Left ventricle myocardium inferior (tissue), 1 donor: Measurements from ENCODE around the gene HLA-DOB. TPM values are rescaled to one million over a fixed set of nuclear protein-coding genes. Genes with fewer than 3 reads are reported as not detected.

Source experiments
- DNase-seq: peaks from one replicate; pipeline ENCODE4 v3.0.0-alpha.2; 2020
- H3K27ac ChIP-seq: fragments of 200-600 bp; replicated peaks from 2 replicates; pipeline ENCODE4 v1.8.0; 2021
- H3K27me3 ChIP-seq: fragments of 200-600 bp; 2 replicates; pipeline ENCODE4 v1.8.0; 2021; ENCODE audit warnings: low read depth
- H3K36me3 ChIP-seq: fragments of 200-600 bp; 2 replicates; pipeline ENCODE4 v1.8.0; 2021
- H3K4me1 ChIP-seq: fragments of 200-600 bp; 2 replicates; pipeline ENCODE4 v1.8.0; 2021
- H3K4me3 ChIP-seq: fragments of 200-600 bp; 2 replicates; pipeline ENCODE4 v1.8.0; 2021; ENCODE audit warnings: mild to moderate bottlenecking, moderate library complexity
- H3K9me3 ChIP-seq: fragments of 200-600 bp; replicated peaks from 2 replicates; pipeline ENCODE4 v1.8.0; 2021
- intact Hi-C: fragments of 100-400 bp; cut with micrococcal nuclease; formaldehyde crosslinking; loops from one replicate; pipeline ENCODE4 v1.11.0; 2022
- total RNA-seq: library from RNA; stranded (reverse); fragmentation: NEBNext Ultra II Directional; extraction: Animal tissue kit (Norgen Biotek cat#: 25700); gene quantifications from one replicate; pipeline ENCODE4 v1.2.1, GENCODE V29; 2021
- TF ChIP-seq, protein P1 (sequence below): fragments of 200-600 bp; IDR thresholded peaks from 2 replicates; pipeline ENCODE4 v1.8.0; 2021; ENCODE audit warnings: antibody characterized with exemption, mild to moderate bottlenecking, borderline replicate concordance
- donor health status: DM: no; HTN: yes; CAD: no; lungs with severe emphysema.

Gene HLA-DOB
- total RNA-seq, 1 donor from 2014 or later, result not detected

DNA sequence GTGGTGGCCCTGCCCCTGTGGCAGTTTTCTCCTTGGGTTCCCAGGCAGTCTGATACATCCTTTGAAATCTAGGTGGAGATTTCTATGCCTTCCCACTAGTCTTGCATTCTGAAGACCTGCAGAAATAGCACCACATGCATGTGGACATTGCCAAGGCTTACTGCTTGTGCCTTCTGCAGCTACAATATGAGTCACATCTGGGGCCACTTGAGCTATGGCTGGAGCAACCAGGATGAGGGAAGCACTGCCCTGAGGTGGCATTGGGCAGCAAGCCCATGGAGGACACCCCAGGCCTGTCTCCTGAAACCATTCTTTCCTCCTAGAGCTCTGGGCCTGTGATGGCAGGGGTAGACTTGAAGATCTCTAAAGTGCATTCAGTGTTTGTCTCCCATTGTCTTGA, 37.8 kb downstream of the HLA-DOB start:
- intact Hi-C loops, result no loop called here
- H3K27ac ChIP-seq, result no peak overlapping the region
- no peaks in the 10 kb centered on the region for H3K36me3 ChIP-seq
- H3K27me3 ChIP-seq, result peaks cover 24% of the 10 kb centered on the region
- H3K9me3 ChIP-seq, result peaks cover 10% of the 10 kb centered on the region
- TF ChIP-seq, protein P1, sequence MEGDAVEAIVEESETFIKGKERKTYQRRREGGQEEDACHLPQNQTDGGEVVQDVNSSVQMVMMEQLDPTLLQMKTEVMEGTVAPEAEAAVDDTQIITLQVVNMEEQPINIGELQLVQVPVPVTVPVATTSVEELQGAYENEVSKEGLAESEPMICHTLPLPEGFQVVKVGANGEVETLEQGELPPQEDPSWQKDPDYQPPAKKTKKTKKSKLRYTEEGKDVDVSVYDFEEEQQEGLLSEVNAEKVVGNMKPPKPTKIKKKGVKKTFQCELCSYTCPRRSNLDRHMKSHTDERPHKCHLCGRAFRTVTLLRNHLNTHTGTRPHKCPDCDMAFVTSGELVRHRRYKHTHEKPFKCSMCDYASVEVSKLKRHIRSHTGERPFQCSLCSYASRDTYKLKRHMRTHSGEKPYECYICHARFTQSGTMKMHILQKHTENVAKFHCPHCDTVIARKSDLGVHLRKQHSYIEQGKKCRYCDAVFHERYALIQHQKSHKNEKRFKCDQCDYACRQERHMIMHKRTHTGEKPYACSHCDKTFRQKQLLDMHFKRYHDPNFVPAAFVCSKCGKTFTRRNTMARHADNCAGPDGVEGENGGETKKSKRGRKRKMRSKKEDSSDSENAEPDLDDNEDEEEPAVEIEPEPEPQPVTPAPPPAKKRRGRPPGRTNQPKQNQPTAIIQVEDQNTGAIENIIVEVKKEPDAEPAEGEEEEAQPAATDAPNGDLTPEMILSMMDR, result no peak
- DNase-seq, result no peak
- H3K4me3 ChIP-seq, result no peak overlapping the region
- no peaks in the 10 kb centered on the region for H3K4me1 ChIP-seq

DNA sequence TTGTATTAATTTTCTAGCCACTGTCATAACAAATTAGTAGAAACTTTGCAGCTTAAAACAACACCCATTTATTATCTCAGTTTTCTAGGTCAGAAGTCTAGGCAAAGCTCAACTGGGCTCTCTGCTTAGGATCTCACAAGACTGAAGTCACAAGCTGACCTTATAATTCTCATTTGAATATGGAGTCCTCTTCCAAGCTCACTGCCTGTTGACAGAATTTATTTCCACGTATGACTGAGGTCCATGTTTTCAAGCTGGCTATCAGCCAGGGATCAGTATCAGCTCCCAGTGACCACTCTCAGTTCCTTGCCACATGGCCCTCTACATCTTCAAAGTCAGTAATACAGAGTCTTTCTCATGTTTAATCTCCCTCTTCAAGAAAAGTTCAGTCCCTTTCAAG, 41.7 kb downstream of the HLA-DOB start:
- H3K27me3 ChIP-seq, result peaks cover 44% of the 10 kb centered on the region
- no peak overlapping the region for H3K4me3 ChIP-seq
- no peaks in the 10 kb centered on the region for H3K9me3 ChIP-seq
- H3K27ac ChIP-seq, result no peak overlapping the region
- no peaks in the 10 kb centered on the region for H3K4me1 ChIP-seq
- H3K36me3 ChIP-seq, result no peaks in the 10 kb centered on the region
- DNase-seq, result no peak
- intact Hi-C loops, result no loop called here
- TF ChIP-seq, protein P1, result no peak

DNA sequence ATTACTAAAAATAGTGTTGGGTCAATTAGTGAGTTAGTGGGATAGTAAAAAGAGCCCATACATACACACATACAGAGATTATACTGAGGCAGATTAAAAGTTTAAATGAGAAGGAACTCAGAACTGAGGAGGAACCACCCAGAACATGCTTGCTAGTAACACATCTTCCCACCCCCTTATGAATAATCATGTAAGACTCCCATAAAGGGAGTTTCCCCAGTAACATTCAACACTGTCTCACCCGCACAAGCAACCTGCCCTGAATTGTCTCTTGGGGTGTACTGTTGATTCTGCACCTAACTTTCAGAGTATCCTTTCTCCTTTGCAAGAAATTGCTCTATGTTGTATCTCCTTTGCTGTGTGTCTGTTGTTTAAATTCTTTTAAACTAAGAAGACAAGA, 42.4 kb downstream of the HLA-DOB start:
- no peaks in the 10 kb centered on the region for H3K9me3 ChIP-seq
- TF ChIP-seq, protein P1, result no peak
- H3K36me3 ChIP-seq, result no peaks in the 10 kb centered on the region
- H3K27ac ChIP-seq, result no peak overlapping the region
- no peak overlapping the region for H3K4me3 ChIP-seq
- DNase-seq, result no peak
- intact Hi-C loops, result no loop called here
- H3K4me1 ChIP-seq, result no peaks in the 10 kb centered on the region
- H3K27me3 ChIP-seq, result peaks cover 45% of the 10 kb centered on the region

DNA sequence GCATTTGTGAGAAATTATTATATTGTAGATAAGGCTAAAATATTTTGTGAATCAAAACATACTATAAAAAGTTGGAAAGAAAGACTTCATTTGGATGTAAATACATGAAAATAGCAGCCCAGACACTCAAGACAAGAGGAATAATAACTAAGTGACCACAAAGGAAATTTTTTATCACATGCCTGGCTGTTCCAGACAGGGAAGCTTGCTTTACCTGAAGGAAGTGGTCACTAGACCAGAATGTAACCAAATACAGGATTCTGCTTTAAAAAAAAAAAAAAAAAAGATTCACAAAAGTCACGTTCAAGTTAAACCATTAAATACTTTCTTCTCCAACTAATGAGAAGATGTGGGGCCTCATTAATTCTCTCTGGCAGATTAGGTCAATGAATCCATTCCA, 44.1 kb downstream of the HLA-DOB start:
- no peaks in the 10 kb centered on the region for H3K9me3 ChIP-seq
- no peak overlapping the region for H3K4me3 ChIP-seq
- TF ChIP-seq, protein P1, result no peak
- H3K27ac ChIP-seq, result no peak overlapping the region
- intact Hi-C loops, result no loop called here
- no peak for DNase-seq
- no peaks in the 10 kb centered on the region for H3K4me1 ChIP-seq
- H3K36me3 ChIP-seq, result no peaks in the 10 kb centered on the region
- peaks cover 53% of the 10 kb centered on the region for H3K27me3 ChIP-seq

DNA sequence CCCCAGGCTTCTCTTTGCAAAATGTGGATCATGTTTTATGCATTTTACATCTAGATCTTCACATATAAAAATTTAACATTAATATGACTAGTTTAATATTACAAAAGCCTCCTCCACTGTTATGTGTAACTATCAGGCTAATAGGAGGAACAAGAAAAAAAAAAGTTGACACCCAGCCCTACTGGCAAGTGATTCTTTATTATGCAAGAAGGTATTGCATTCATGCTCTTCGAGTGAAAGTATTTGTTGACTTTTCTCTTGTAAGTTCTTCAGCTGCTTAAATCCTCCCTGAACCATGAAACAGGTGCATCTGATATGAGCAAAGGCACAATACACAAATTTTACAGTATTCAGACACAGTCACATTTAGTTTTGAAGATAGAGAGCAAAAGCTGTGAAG, 52.8 kb downstream of the HLA-DOB start:
- Histone ChIP-seq H3K9me3 (no peaks in the 10 kb centered on the region), H3K4me1 (no peaks in the 10 kb centered on the region), H3K4me3 (no peak overlapping the region), H3K27me3 (peaks cover 93% of the 10 kb centered on the region), H3K36me3 (no peaks in the 10 kb centered on the region), H3K27ac (no peak overlapping the region)
- no peak for DNase-seq
- intact Hi-C loops, result no loop called here
- TF ChIP-seq, protein P1, result no peak

DNA sequence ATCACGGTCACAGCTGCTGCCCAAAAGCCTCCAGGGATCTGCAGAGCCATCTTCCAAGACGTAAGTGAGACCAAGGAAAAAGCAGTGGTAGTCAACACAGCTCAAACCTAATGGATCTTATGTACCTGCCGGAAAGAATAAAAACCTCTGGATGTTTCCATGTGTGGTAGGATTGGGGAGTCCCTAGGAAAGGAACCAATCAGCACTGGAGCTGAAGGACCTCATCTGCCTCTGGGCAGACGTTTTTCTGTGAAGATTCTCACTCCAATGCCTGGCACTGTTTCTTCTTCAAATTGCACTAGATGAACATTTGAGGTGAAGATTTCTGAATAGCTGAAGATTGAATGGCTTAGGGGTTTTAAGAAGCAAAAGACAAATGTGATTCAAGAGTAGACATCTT, 53.4 kb downstream of the HLA-DOB start, which contains the start of gene HLA-DQB2:
HLA-DQB2 (minus strand) TSS at position 112 of the 400 bp plus-strand sequence; CDS start at position 50, 62 bp downstream.
- intact Hi-C loops, result no loop called here
- TF ChIP-seq, protein P1, result no peak

More for the DNA sequence above, 53.4 kb downstream of the HLA-DOB start, which contains the start of gene HLA-DQB2:
- no peak within 1 kb of the TSS for H3K4me3 ChIP-seq
- H3K9me3 ChIP-seq, result no peaks in the 10 kb centered on the region
- no peaks in the 10 kb centered on the region for H3K4me1 ChIP-seq
- DNase-seq, result no peak
- H3K27me3 ChIP-seq, result peaks cover 90% of the 10 kb centered on the region
- H3K36me3 ChIP-seq, result no peaks in the 10 kb centered on the region
- H3K27ac ChIP-seq, result no peak within 1 kb of the TSS
